ENCODE results near the gene SASS6. TPM values are rescaled to one million over a fixed set of nuclear protein-coding genes. Genes with fewer than 3 reads are reported as not detected.

The SASS6 gene
- total RNA-seq, 4 donors from 2014 or later = 2.9 to 14.0 (median 3.7) TPM

- Histone ChIP-seq H3K36me3 (no peaks in the 10 kb centered on the region), H3K9me3 (no peaks in the 10 kb centered on the region), H3K4me3 (peak overlapping the region in 1 of 4 donors; percentile 73), H3K27ac (no peak overlapping the region), H3K27me3 (no peaks in the 10 kb centered on the region), H3K4me1 (peaks cover 0 to 15% (median 3%) of the 10 kb centered on the region in 4 donors)
- DNase-seq = no peak
- no peak for TF ChIP-seq POLR2A (IDR thresholded peaks at IDR 0.05)
- TF ChIP-seq CTCF (IDR thresholded peaks at IDR 0.05) = no peak
These were observed 1.1 kb downstream of the SASS6 start for GRCh38 chr1:100131623-100132022.

GRCh38 chr1:100130552-100131077 is 2.1 kb downstream of the SASS6 start:
- H3K27me3 ChIP-seq = no peaks in the 10 kb centered on the region
- DNase-seq = no peak
- H3K4me3 ChIP-seq = no peak overlapping the region
- peaks cover 0 to 15% (median 3%) of the 10 kb centered on the region in 4 donors for H3K4me1 ChIP-seq
- no peak overlapping the region for H3K27ac ChIP-seq
- H3K36me3 ChIP-seq = no peaks in the 10 kb centered on the region
- H3K9me3 ChIP-seq = no peaks in the 10 kb centered on the region
- no peak for TF ChIP-seq CTCF (IDR thresholded peaks at IDR 0.05)
- no peak for TF ChIP-seq POLR2A (IDR thresholded peaks at IDR 0.05)

DNA sequence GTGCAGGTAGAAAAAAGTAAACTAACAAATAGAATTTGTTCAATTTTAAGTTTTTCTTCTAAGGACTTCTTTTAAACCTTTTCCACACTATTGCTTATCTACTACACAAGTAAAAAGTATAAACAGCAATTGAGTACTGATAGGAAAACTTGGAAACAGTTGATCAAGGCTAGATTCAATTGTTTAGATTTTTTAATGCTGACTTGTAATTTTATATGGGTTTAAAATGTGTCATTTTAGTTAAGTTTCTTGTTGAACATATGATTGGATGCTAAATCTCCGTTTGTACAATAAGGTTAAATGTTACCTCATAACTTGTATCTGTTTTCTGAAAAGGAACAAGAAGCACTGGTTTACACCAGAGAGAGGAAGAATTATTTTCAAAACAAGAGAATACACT is 5.5 kb downstream of the SASS6 start:
- Histone ChIP-seq H3K9me3 (no peaks in the 10 kb centered on the region), H3K4me3 (no peak overlapping the region), H3K27me3 (no peaks in the 10 kb centered on the region), H3K36me3 (no peaks in the 10 kb centered on the region), H3K4me1 (peaks cover 0 to 7% (median 2%) of the 10 kb centered on the region in 4 donors), H3K27ac (no peak overlapping the region)
- DNase-seq = no peak
- TF ChIP-seq CTCF (IDR thresholded peaks at IDR 0.05) (no peak), POLR2A (IDR thresholded peaks at IDR 0.05) (no peak)

DNA sequence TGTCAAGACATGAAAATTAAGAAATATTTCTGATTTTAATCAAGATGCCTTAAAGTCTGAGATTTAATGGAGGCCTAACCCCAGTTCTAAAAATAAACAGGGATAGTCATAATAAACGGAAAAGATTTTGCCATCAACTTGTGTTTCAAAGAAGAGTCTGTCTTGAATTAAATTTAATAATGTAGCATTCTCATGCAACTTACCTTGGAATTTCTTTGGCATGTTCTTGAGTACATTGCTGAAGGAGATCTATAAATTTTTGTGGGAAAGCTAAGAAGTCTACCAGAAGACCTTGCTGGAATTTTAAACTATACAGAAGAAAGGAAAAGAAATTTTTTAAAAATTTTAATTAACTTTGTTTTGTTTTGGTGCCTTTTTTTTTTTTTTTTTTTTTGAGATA is 10.6 kb downstream of the SASS6 start:
- Histone ChIP-seq H3K9me3 (no peaks in the 10 kb centered on the region), H3K4me1 (no peaks in the 10 kb centered on the region), H3K27ac (no peak overlapping the region), H3K36me3 (no peaks in the 10 kb centered on the region), H3K4me3 (no peak overlapping the region), H3K27me3 (no peaks in the 10 kb centered on the region)
- no peak for TF ChIP-seq CTCF (IDR thresholded peaks at IDR 0.05)
- TF ChIP-seq POLR2A (IDR thresholded peaks at IDR 0.05) = no peak
- no peak for DNase-seq

DNA sequence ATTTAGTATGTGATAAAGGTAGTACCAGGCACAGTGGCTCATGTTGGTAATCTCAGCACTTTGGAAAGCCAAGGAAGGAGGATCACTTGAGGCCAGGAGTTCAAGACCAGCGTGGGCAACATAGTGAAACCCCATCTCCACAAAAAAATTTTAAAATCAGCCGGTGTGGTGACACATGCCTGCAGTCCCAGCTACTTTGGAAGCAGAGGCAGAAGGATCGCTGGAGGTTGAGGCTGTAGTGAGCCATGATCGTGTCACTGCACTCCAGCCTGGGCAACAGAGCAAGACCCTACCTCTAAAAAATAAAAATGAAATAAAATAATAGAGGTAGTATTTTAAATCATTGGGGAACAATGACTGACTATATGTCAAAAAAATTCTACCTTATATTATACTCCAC is 17.2 kb downstream of the SASS6 start:
- H3K9me3 ChIP-seq = no peaks in the 10 kb centered on the region
- no peak for DNase-seq
- no peaks in the 10 kb centered on the region for H3K27me3 ChIP-seq
- no peaks in the 10 kb centered on the region for H3K4me1 ChIP-seq
- H3K36me3 ChIP-seq = no peaks in the 10 kb centered on the region
- TF ChIP-seq POLR2A (IDR thresholded peaks at IDR 0.05) (no peak), CTCF (IDR thresholded peaks at IDR 0.05) (no peak)
- H3K4me3 ChIP-seq = no peak overlapping the region
- H3K27ac ChIP-seq = no peak overlapping the region

DNA sequence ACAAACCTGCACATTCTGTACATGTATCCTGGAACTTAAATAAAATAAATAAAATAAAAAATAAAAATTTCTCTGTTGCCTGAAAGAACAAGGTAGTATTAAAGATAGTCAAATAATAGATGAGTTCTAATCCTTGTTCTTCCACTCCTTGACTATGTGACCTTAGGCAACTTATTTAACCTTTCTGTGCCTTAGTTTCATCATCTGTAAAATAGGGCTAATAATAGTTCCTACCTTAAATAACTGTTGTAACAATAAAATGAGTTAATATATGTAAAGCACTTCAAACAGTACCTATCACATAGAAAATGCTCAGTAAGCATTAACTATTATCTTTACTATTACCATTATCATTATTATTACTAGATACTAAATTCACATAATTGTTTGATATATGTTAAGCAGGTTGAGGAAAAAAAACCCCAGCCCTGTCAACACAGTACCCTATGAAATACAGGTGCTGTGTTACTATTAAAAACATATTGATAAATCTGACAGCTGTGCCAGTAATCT is 23.1 kb downstream of the SASS6 start:
- Histone ChIP-seq H3K9me3 (no peaks in the 10 kb centered on the region), H3K36me3 (peaks cover 0 to 25% (median 0%) of the 10 kb centered on the region in 3 donors), H3K27me3 (no peaks in the 10 kb centered on the region), H3K4me1 (no peaks in the 10 kb centered on the region), H3K4me3 (no peak overlapping the region), H3K27ac (no peak overlapping the region)
- DNase-seq = no peak
- no peak for TF ChIP-seq CTCF (IDR thresholded peaks at IDR 0.05)
- TF ChIP-seq POLR2A (IDR thresholded peaks at IDR 0.05) = no peak

Measured in Peyer's patch (tissue), 4 donors.